HepG2 (cell line): ENCODE measurements around the gene OGT. TPM values are rescaled to one million over a fixed set of nuclear protein-coding genes. Genes with fewer than 3 reads are reported as not detected.
A peak's percentile ranks its signal among the peaks of the same experiment; 100 is the strongest.

ENCODE experiments used
- ARID4A ChIP-seq: sonication (generic); formaldehyde crosslinking; IDR thresholded peaks from 2 replicates; pipeline ENCODE4 v1.5.0; 2020; ENCODE audit warnings: mild to moderate bottlenecking, missing genetic modification reagents, borderline replicate concordance
- HOXA3 ChIP-seq: sonication (generic); formaldehyde crosslinking; IDR thresholded peaks from 2 replicates; pipeline ENCODE4 v1.5.0; 2020; ENCODE audit warnings: missing genetic modification reagents
- MED1 ChIP-seq: sonication (generic); formaldehyde crosslinking; IDR thresholded peaks from 2 replicates; pipeline ENCODE4 v1.4.0; 2020; ENCODE audit warnings: missing genetic modification reagents
- NFE2L1 ChIP-seq: sonication (generic); formaldehyde crosslinking; IDR thresholded peaks from 2 replicates; pipeline ENCODE4 v1.4.0; 2020; ENCODE audit warnings: missing genetic modification reagents, mild to moderate bottlenecking, borderline replicate concordance
- NFIB ChIP-seq: sonication (generic); formaldehyde crosslinking; IDR thresholded peaks from 2 replicates; pipeline ENCODE4 v1.9.0; 2021; ENCODE audit warnings: missing genetic modification reagents, mild to moderate bottlenecking, borderline replicate concordance
- PITX1 ChIP-seq: sonication (generic); formaldehyde crosslinking; IDR thresholded peaks from 2 replicates; pipeline ENCODE4 v1.5.1; 2020; ENCODE audit warnings: mild to moderate bottlenecking, missing genetic modification reagents
- USF2 ChIP-seq, 2 experiments: sonication (generic) in 1 of 2; formaldehyde crosslinking in 1 of 2; IDR thresholded peaks; 2 replicates each; pipeline versions ENCODE4 v1.5.1 to v1.6.1; 2011 to 2020; ENCODE audit warnings: borderline replicate concordance in 1 of 2, low read depth in 1 of 2, low read length in 1 of 2, mild to moderate bottlenecking in 1 of 2, missing genetic modification reagents in 1 of 2, moderate library complexity in 1 of 2
- ZBTB2 ChIP-seq: sonication (generic); formaldehyde crosslinking; IDR thresholded peaks from 2 replicates; pipeline ENCODE4 v1.8.0; 2022; ENCODE audit warnings: low read depth, missing genetic modification reagents
- ZNF773 ChIP-seq: sonication (generic); formaldehyde crosslinking; IDR thresholded peaks from 2 replicates; pipeline ENCODE4 v1.4.0; 2020; ENCODE audit warnings: missing genetic modification reagents, borderline replicate concordance
- ZNF788 ChIP-seq: sonication (generic); formaldehyde crosslinking; IDR thresholded peaks from 2 replicates; pipeline ENCODE4 v1.5.0; 2020; ENCODE audit warnings: mild to moderate bottlenecking, missing genetic modification reagents, borderline replicate concordance
- ZNF850 ChIP-seq: sonication (generic); formaldehyde crosslinking; conservative IDR thresholded peaks from 2 replicates; pipeline ENCODE4 v1.9.0; 2021; ENCODE audit warnings: mild to moderate bottlenecking, missing genetic modification reagents
- polyA plus RNA-seq, 8 experiments: library from polyadenylated mRNA; depleted of rRNA in 3 of 8; stranded (reverse) in 7 of 8; unstranded in 1 of 8; fragments of >200 nt; fragmentation: Illumina TruSeq in 4 of 8; extraction: Trizol in 4 of 8; gene quantifications; 2 replicates each; pipeline versions ENCODE4 v1.2.1 to v1.2.3, GENCODE V29; 2011 to 2016; ENCODE audit warnings: low read depth in 4 of 8, missing spikeins in 1 of 8, mixed read lengths in 1 of 8; ENCODE audit not compliant: insufficient read depth in 1 of 8
- total RNA-seq, 5 experiments: library from RNA; depleted of rRNA; stranded (reverse); fragments of >200 nt; fragmentation: Illumina TruSeq; extraction: Trizol; gene quantifications; 2 replicates each; pipeline ENCODE4 v1.2.3, GENCODE V29; 2016; ENCODE audit warnings: low read depth in 1 of 5
- TF ChIP-seq, protein P1 (sequence below): sonication (generic); formaldehyde crosslinking; IDR thresholded peaks from 2 replicates; pipeline ENCODE4 v1.4.0; 2020; ENCODE audit warnings: mild to moderate bottlenecking, missing genetic modification reagents, borderline replicate concordance
- TF ChIP-seq, protein P2 (sequence below): sonication (generic); formaldehyde crosslinking; IDR thresholded peaks from 2 replicates; pipeline ENCODE4 v1.5.0; 2020; ENCODE audit warnings: missing genetic modification reagents, mild to moderate bottlenecking, borderline replicate concordance

Gene OGT
- total and polyA plus RNA-seq, 2 of the 13 experiments (the other 11 are each of a cell fraction or from before 2014, with no cell fraction given) = 71.7 to 463 TPM

GRCh38 chrX:71532753-71533425 lies at the start of gene OGT (continued):
- peak; percentile 92 for TF ChIP-seq ARID4A (CRISPR knock-in tag)
- no peak for TF ChIP-seq ZBTB2
- TF ChIP-seq MED1 (CRISPR knock-in tag) = peak; percentile 76
- TF ChIP-seq ZNF788 (CRISPR knock-in tag) = peak; percentile 86; the same call in 1 of the 2 replicates
- peak; percentile 73 for TF ChIP-seq PITX1 (CRISPR knock-in tag)
- TF ChIP-seq, protein P1, sequence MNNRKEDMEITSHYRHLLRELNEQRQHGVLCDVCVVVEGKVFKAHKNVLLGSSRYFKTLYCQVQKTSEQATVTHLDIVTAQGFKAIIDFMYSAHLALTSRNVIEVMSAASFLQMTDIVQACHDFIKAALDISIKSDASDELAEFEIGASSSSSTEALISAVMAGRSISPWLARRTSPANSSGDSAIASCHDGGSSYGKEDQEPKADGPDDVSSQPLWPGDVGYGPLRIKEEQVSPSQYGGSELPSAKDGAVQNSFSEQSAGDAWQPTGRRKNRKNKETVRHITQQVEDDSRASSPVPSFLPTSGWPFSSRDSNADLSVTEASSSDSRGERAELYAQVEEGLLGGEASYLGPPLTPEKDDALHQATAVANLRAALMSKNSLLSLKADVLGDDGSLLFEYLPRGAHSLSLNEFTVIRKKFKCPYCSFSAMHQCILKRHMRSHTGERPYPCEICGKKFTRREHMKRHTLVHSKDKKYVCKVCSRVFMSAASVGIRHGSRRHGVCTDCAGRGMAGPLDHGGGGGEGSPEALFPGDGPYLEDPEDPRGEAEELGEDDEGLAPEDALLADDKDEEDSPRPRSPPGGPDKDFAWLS (CRISPR knock-in tag) = no peak
- TF ChIP-seq, protein P2, sequence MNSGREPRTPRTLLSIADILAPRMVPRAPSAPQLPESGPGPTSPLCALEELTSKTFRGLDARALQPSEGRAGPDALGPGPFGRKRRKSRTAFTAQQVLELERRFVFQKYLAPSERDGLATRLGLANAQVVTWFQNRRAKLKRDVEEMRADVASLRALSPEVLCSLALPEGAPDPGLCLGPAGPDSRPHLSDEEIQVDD (CRISPR knock-in tag) = no peak
- TF ChIP-seq HOXA3 = peak; percentile 95
- TF ChIP-seq ZNF850 (CRISPR knock-in tag) = no peak
- TF ChIP-seq NFE2L1 (CRISPR knock-in tag) = no peak
- no peak for TF ChIP-seq USF2 (IDR thresholded peaks at IDR 0.05; ENCODE audit: low read depth, low read length)
- no peak for TF ChIP-seq USF2 (CRISPR knock-in tag; IDR thresholded peaks at IDR 0.05; ENCODE audit: borderline replicate concordance)
- TF ChIP-seq ZNF773 (CRISPR knock-in tag) = no peak
- TF ChIP-seq NFIB (CRISPR knock-in tag) = no peak
